IMR-90 (cell line): Measurements from ENCODE around the gene ZNF337. TPM values are rescaled to one million over a fixed set of nuclear protein-coding genes. Genes with fewer than 3 reads are reported as not detected.

Experiments
- ATAC-seq: fragments of 200-7000 bp; cut with Tn5 transposase; 2 replicates; pipeline ENCODE4 v1.9.1; 2020; ENCODE audit warnings: low read depth, mild to moderate bottlenecking, moderate library complexity
- BruUV-seq: library from RNA; stranded (reverse); fragments of 400-500 nt; replicated peaks from 2 replicates; lab custom pipeline; 2021; lab: Mats Ljungman, UMichigan
- CTCF ChIA-PET: fragments of 300-600 bp; formaldehyde crosslinking; extraction: SDS; loops from one replicate; lab custom pipeline; 2021; ENCODE audit warnings: antibody characterized with exemption; lab: Yijun Ruan, JAX
- POLR2A ChIA-PET: fragments of 300-600 bp; sonication (Branson Sonifier 250); formaldehyde crosslinking; loops from one replicate; lab custom pipeline; 2022; ENCODE audit warnings: antibody characterized with exemption; ENCODE audit not compliant: unreplicated experiment; lab: Charles Lee
- DNase-seq: peaks from one replicate; pipeline ENCODE4 v3.0.0; 2013
- H2AFZ ChIP-seq: replicated peaks from 2 replicates; pipeline ENCODE3; 2013; ENCODE audit warnings: low read length, mild to moderate bottlenecking; ENCODE audit not compliant: poor library complexity
- H2AK5ac ChIP-seq: 2 replicates; pipeline ENCODE4 v1.6.1; 2013; ENCODE audit warnings: low read depth, low read length, inconsistent platforms
- H2AK9ac ChIP-seq: replicated peaks from 2 replicates; pipeline ENCODE3; 2013; ENCODE audit warnings: mild to moderate bottlenecking, low read depth, low read length, moderate library complexity; ENCODE audit not compliant: poor library complexity
- H2BK120ac ChIP-seq: 2 replicates; pipeline ENCODE4 v1.6.1; 2013; ENCODE audit warnings: low read depth, low read length, inconsistent platforms
- H2BK15ac ChIP-seq: 3 replicates; pipeline ENCODE4 v1.6.1; 2013; ENCODE audit warnings: low read depth, low read length, inconsistent platforms
- H2BK20ac ChIP-seq: 2 replicates; pipeline ENCODE4 v1.6.1; 2013; ENCODE audit warnings: low read depth, mild to moderate bottlenecking, inconsistent platforms, low read length, moderate library complexity
- H2BK5ac ChIP-seq: 2 replicates; pipeline ENCODE4 v1.6.1; 2013; ENCODE audit warnings: mild to moderate bottlenecking, low read depth, low read length, inconsistent platforms; ENCODE audit not compliant: poor library complexity, severe bottlenecking
- H3K14ac ChIP-seq: replicated peaks from 2 replicates; pipeline ENCODE4 v1.6.1; 2013; ENCODE audit warnings: low read depth, low read length, inconsistent platforms
- H3K18ac ChIP-seq: 2 replicates; pipeline ENCODE4 v1.6.1; 2013; ENCODE audit warnings: low read depth, low read length, control low read depth
- H3K23ac ChIP-seq: 2 replicates; pipeline ENCODE4 v1.6.1; 2013; ENCODE audit warnings: low read depth, low read length, inconsistent platforms
- H3K27ac ChIP-seq: 2 replicates; pipeline ENCODE4 v1.5.1; 2013; ENCODE audit warnings: mild to moderate bottlenecking, control low read depth, low read length; ENCODE audit not compliant: insufficient read depth
- H3K27me3 ChIP-seq: 2 replicates; pipeline ENCODE4 v1.6.1; 2013; ENCODE audit warnings: low read length; ENCODE audit not compliant: control insufficient read depth, insufficient read depth
- H3K36me3 ChIP-seq: 2 replicates; pipeline ENCODE4 v1.6.1; 2013; ENCODE audit warnings: low read length, mixed read lengths; ENCODE audit not compliant: control insufficient read depth, insufficient read depth
- H3K4ac ChIP-seq: 2 replicates; pipeline ENCODE4 v1.6.1; 2013; ENCODE audit warnings: low read depth, low read length, inconsistent platforms
- H3K4me1 ChIP-seq: 2 replicates; pipeline ENCODE4 v1.6.1; 2013; ENCODE audit warnings: low read length, mixed read lengths; ENCODE audit not compliant: control insufficient read depth, insufficient read depth
- H3K4me2 ChIP-seq: 2 replicates; pipeline ENCODE4 v1.6.1; 2013; ENCODE audit warnings: low read depth, mild to moderate bottlenecking, control low read depth, low read length, moderate library complexity
- H3K4me3 ChIP-seq: 2 replicates; pipeline ENCODE4 v1.5.1; 2013; ENCODE audit warnings: low read depth, mild to moderate bottlenecking, control low read depth, low read length, moderate library complexity; ENCODE audit not compliant: insufficient read depth
- H3K56ac ChIP-seq: 2 replicates; pipeline ENCODE4 v1.6.1; 2013; ENCODE audit warnings: low read length, inconsistent platforms; ENCODE audit not compliant: insufficient read depth; ENCODE audit errors: extremely low read depth
- H3K79me1 ChIP-seq, 2 experiments: 2 replicates each; pipeline ENCODE4 v1.6.1; 2013; ENCODE audit warnings: low read length in 2 of 2, inconsistent platforms in 1 of 2, low read depth in 1 of 2
- H3K9ac ChIP-seq: 2 replicates; pipeline ENCODE4 v1.6.1; 2013; ENCODE audit warnings: low read depth, low read length, control low read depth
- H3K9me1 ChIP-seq: 2 replicates; pipeline ENCODE4 v1.6.1; 2013; ENCODE audit warnings: low read length, inconsistent platforms; ENCODE audit not compliant: insufficient read depth
- H3K9me3 ChIP-seq: 2 replicates; pipeline ENCODE4 v1.6.1; 2013; ENCODE audit warnings: low read length; ENCODE audit not compliant: control insufficient read depth, insufficient read depth
- H4K20me1 ChIP-seq: 2 replicates; pipeline ENCODE4 v1.6.1; 2013; ENCODE audit warnings: low read length, inconsistent platforms; ENCODE audit not compliant: insufficient read depth
- H4K5ac ChIP-seq: 2 replicates; pipeline ENCODE4 v1.6.1; 2013; ENCODE audit warnings: mild to moderate bottlenecking, low read depth, low read length, control low read depth
- H4K8ac ChIP-seq, 2 experiments: 2 replicates each; pipeline ENCODE4 v1.6.1; 2013; ENCODE audit warnings: low read depth in 2 of 2, low read length in 2 of 2, control low read depth in 1 of 2, inconsistent platforms in 1 of 2
- H4K91ac ChIP-seq: 2 replicates; pipeline ENCODE4 v1.6.1; 2013; ENCODE audit warnings: low read depth, low read length, inconsistent platforms; ENCODE audit not compliant: insufficient read depth
- BHLHE40 ChIP-seq: fragments of 150-350 bp; IDR thresholded peaks from 2 replicates; pipeline ENCODE4 v1.6.1; 2016; ENCODE audit warnings: mild to moderate bottlenecking, low read depth, low read length
- CHD1 ChIP-seq: IDR thresholded peaks from 2 replicates; pipeline ENCODE4 v1.6.1; 2012; ENCODE audit warnings: low read depth, low read length, improper control_type of control experiment
- CTCF ChIP-seq: conservative IDR thresholded peaks from 2 replicates; pipeline ENCODE4 v1.5.1; 2012; ENCODE audit warnings: mild to moderate bottlenecking, low read depth, low read length, improper control_type of control experiment
- ELK1 ChIP-seq: fragments of 150-350 bp; IDR thresholded peaks from 2 replicates; pipeline ENCODE4 v1.6.1; 2016; ENCODE audit warnings: low read depth, mild to moderate bottlenecking, low read length, moderate library complexity, borderline replicate concordance
- FOS ChIP-seq: fragments of 150-350 bp; IDR thresholded peaks from 2 replicates; pipeline ENCODE4 v1.6.1; 2016; ENCODE audit warnings: low read depth, low read length
- MAFK ChIP-seq: IDR thresholded peaks from 2 replicates; pipeline ENCODE4 v1.6.1; 2012; ENCODE audit warnings: low read depth, low read length, improper control_type of control experiment
- MAZ ChIP-seq: IDR thresholded peaks from 2 replicates; pipeline ENCODE4 v1.6.1; 2012; ENCODE audit warnings: low read depth, mild to moderate bottlenecking, low read length, improper control_type of control experiment, moderate library complexity, borderline replicate concordance
- MXI1 ChIP-seq: IDR thresholded peaks from 2 replicates; pipeline ENCODE4 v1.6.1; 2012; ENCODE audit warnings: low read depth, mild to moderate bottlenecking, low read length, moderate library complexity, borderline replicate concordance
- NFE2L2 ChIP-seq: fragments of 150-350 bp; IDR thresholded peaks from 2 replicates; pipeline ENCODE4 v1.6.1; 2016; ENCODE audit warnings: low read depth, mild to moderate bottlenecking, low read length
- RCOR1 ChIP-seq: IDR thresholded peaks from 2 replicates; pipeline ENCODE4 v1.6.1; 2012; ENCODE audit warnings: mild to moderate bottlenecking, low read length, improper control_type of control experiment; ENCODE audit not compliant: insufficient replicate concordance
- USF2 ChIP-seq: fragments of 150-350 bp; IDR thresholded peaks from 2 replicates; pipeline ENCODE4 v1.6.1; 2017; ENCODE audit warnings: mild to moderate bottlenecking, antibody characterized with exemption, low read length, low read depth
- WGBS, 2 experiments: methylation state at CpG; one replicate each; pipeline versions ENCODE4 v1.1.5 to v1.1.7; 2013; ENCODE audit warnings: missing lambda C conversion rate in 2 of 2; ENCODE audit not compliant: insufficient read length in 1 of 2; ENCODE audit errors: extremely low coverage in 2 of 2; 5-methylcytosine and 5-hydroxymethylcytosine counted together
- dilution Hi-C: fragments of 300-500 bp; cut with HindIII; formaldehyde crosslinking; loops from one replicate; pipeline ENCODE4 v1.14.3; 2018; ENCODE audit warnings: low sequenced_read_pairs; ENCODE audit not compliant: unreplicated experiment
- in situ Hi-C: fragments of 300-500 bp; cut with MboI; formaldehyde crosslinking; loops from 3 replicates; pipeline ENCODE4 v1.14.3; 2019; ENCODE audit warnings: low sequenced_read_pairs, inconsistent platforms, mixed read lengths
- intact Hi-C: fragments of 100-400 bp; cut with micrococcal nuclease; formaldehyde crosslinking; loops from 2 replicates; pipeline ENCODE4 v1.10.0; 2022
- polyA plus RNA-seq, 3 experiments: library from polyadenylated mRNA; depleted of rRNA; stranded (reverse); fragments of >200 nt; gene quantifications; 2 replicates each; pipeline ENCODE4 v1.2.3, GENCODE V29; 2012; ENCODE audit warnings: low replicate concordance in 1 of 3
- total RNA-seq: library from RNA; depleted of rRNA; stranded (reverse); fragments of >200 nt; gene quantifications from 2 replicates; pipeline ENCODE4 v1.2.3, GENCODE V29; 2012

ZNF337 gene
- total and polyA plus RNA-seq, 2 of the 4 experiments (the other 2 are of a cell fraction): 10.4 to 16.5 TPM

GRCh38 chr20:25669826-25670422, 26.7 kb downstream of the ZNF337 start (continued):
- no peak for TF ChIP-seq CHD1

GRCh38 chr20:25668446-25668845, 28.2 kb downstream of the ZNF337 start:
- intact Hi-C loops (no loop called here), in situ Hi-C loops (loop anchor here (25.0 kb wide), 1 partner anchor 156 kb away; no protein-coding TSS in a partner anchor), dilution Hi-C loops (no loop called here)
- H3K4me3 ChIP-seq: no peak overlapping the region
- H2BK20ac ChIP-seq: no peak overlapping the region
- H4K20me1 ChIP-seq: peaks cover 5% of the 10 kb centered on the region; the same call in 1 of the 2 replicates
- ATAC-seq (no peak), DNase-seq (no peak)
- no peak overlapping the region for H4K91ac ChIP-seq
- H3K27ac ChIP-seq: no peak overlapping the region
- H2BK5ac ChIP-seq: no peak overlapping the region
- H2AFZ ChIP-seq: no peak overlapping the region
- WGBS, 2 experiments: no CpG with 5 or more reads among the region's 4 CpGs
- H4K8ac ChIP-seq: no peak overlapping the region
- ChIA-PET POLR2A (no interaction called here), CTCF (no interaction called here)
- no peaks in the 10 kb centered on the region for H3K9me3 ChIP-seq
- H3K36me3 ChIP-seq: peaks cover 5% of the 10 kb centered on the region
- no peak for TF ChIP-seq USF2
- no peak for TF ChIP-seq MAFK
- no peak for TF ChIP-seq MAZ
- no peak for TF ChIP-seq NFE2L2
- no peak for TF ChIP-seq BHLHE40
- no peak for TF ChIP-seq MXI1
- TF ChIP-seq ELK1: no peak
- TF ChIP-seq RCOR1: no peak
- no peak for TF ChIP-seq CTCF
- no peak for TF ChIP-seq FOS
- H4K5ac ChIP-seq: no peak overlapping the region
- no peak overlapping the region for H2BK15ac ChIP-seq
- H2AK9ac ChIP-seq: no peak overlapping the region
- H3K4me2 ChIP-seq: no peak overlapping the region
- H2AK5ac ChIP-seq: no peak overlapping the region
- no peak overlapping the region for H2BK120ac ChIP-seq
- no peak overlapping the region for H3K4ac ChIP-seq
- no peaks in the 10 kb centered on the region for H3K27me3 ChIP-seq
- H3K14ac ChIP-seq: no peak overlapping the region
- peaks cover 3 to 5% of the 10 kb centered on the region in 2 experiments; a peak in 1 of 4 replicates for H3K79me1 ChIP-seq
- no TSS peak for BruUV-seq
- H3K56ac ChIP-seq: no peak overlapping the region
- peaks cover 2% of the 10 kb centered on the region; the same call in 1 of the 2 replicates for H3K4me1 ChIP-seq
- H3K9me1 ChIP-seq: no peaks in the 10 kb centered on the region
- H3K23ac ChIP-seq: no peak overlapping the region
- no peak overlapping the region for H3K18ac ChIP-seq
- no peak overlapping the region for H3K9ac ChIP-seq
